HEK293 (cell line): ENCODE data around the gene CD82.

ENCODE experiments used
- PBX3 ChIP-seq: sonication (generic); formaldehyde crosslinking; IDR thresholded peaks from 2 replicates; pipeline ENCODE4 v1.8.1; 2022; ENCODE audit warnings: mild to moderate bottlenecking, moderate library complexity, missing genetic modification reagents
- RBAK ChIP-seq: fragments of 450-650 bp; formaldehyde crosslinking; IDR thresholded peaks from 2 replicates; pipeline ENCODE4 v1.5.1; 2016; ENCODE audit warnings: missing biosample characterization, missing genetic modification characterization
- ZNF670 ChIP-seq: fragments of 450-650 bp; formaldehyde crosslinking; IDR thresholded peaks from 2 replicates; pipeline ENCODE4 v1.5.1; 2016; ENCODE audit warnings: missing biosample characterization, missing genetic modification characterization, low read depth

GRCh38 chr11:44617671-44618461 lies 52.4 kb downstream of the CD82 start:
- TF ChIP-seq ZNF670 (tag by site-specific recombination) = no peak
- no peak for TF ChIP-seq RBAK (tag by site-specific recombination)
- no peak for TF ChIP-seq PBX3
